WTC11 (cell line): ENCODE measurements around the gene CEP85. TPM values are rescaled to one million over a fixed set of nuclear protein-coding genes. Genes with fewer than 3 reads are reported as not detected.

Experiments used
- ATAC-seq: fragments of 200-7000 bp; cut with Tn5 transposase; 2 replicates; pipeline ENCODE4 v1.10.0; 2021; ENCODE audit warnings: mild to moderate bottlenecking, moderate library complexity
- CTCF ChIA-PET: fragments of 300-600 bp; sonication (Branson Sonifier 250); formaldehyde crosslinking; loops from one replicate; lab custom pipeline; 2021; ENCODE audit warnings: antibody characterized with exemption; lab: Charles Lee
- POLR2A ChIA-PET: fragments of 350-600 bp; sonication (Branson Sonifier 250); formaldehyde crosslinking; loops from one replicate; lab custom pipeline; 2021; ENCODE audit warnings: antibody characterized with exemption; lab: Charles Lee
- DNase-seq: peaks from one replicate; pipeline ENCODE4 v3.0.0; 2021; ENCODE audit warnings: low spot score
- H3K27ac Mint-ChIP-seq: 2 replicates; pipeline ENCODE4 v1.8.0; 2021; ENCODE audit warnings: mixed read lengths
- H3K27me3 Mint-ChIP-seq: 2 replicates; pipeline ENCODE4 v1.8.0; 2021; ENCODE audit warnings: low read depth, mild to moderate bottlenecking, moderate library complexity, mixed read lengths
- H3K36me3 Mint-ChIP-seq: 2 replicates; pipeline ENCODE4 v1.8.0; 2021; ENCODE audit warnings: mixed read lengths
- H3K4me1 Mint-ChIP-seq: 2 replicates; pipeline ENCODE4 v1.8.0; 2022; ENCODE audit warnings: mixed read lengths
- H3K4me3 Mint-ChIP-seq: 2 replicates; pipeline ENCODE4 v1.8.0; 2021; ENCODE audit warnings: mild to moderate bottlenecking, moderate library complexity, mixed read lengths
- H3K9me3 Mint-ChIP-seq: 2 replicates; pipeline ENCODE4 v1.8.0; 2021; ENCODE audit warnings: mixed read lengths
- ARID4B ChIP-seq: sonication (generic); formaldehyde crosslinking; IDR thresholded peaks from 2 replicates; pipeline ENCODE4 v1.8.0; 2023; ENCODE audit warnings: missing genetic modification reagents, mild to moderate bottlenecking, borderline replicate concordance
- CBFB ChIP-seq: sonication (generic); formaldehyde crosslinking; IDR thresholded peaks from 2 replicates; pipeline ENCODE4 v1.8.1; 2022; ENCODE audit warnings: mild to moderate bottlenecking, low read depth, missing genetic modification reagents
- CREB1 ChIP-seq: sonication (generic); formaldehyde crosslinking; IDR thresholded peaks from 2 replicates; pipeline ENCODE4 v1.8.0; 2023; ENCODE audit warnings: mild to moderate bottlenecking, missing genetic modification reagents
- E2F5 ChIP-seq: sonication (generic); formaldehyde crosslinking; IDR thresholded peaks from 2 replicates; pipeline ENCODE4 v1.8.1; 2022; ENCODE audit warnings: mild to moderate bottlenecking, moderate library complexity, missing genetic modification reagents
- ELF4 ChIP-seq: sonication (generic); formaldehyde crosslinking; IDR thresholded peaks from 2 replicates; pipeline ENCODE4 v1.8.1; 2022; ENCODE audit warnings: low read depth, mild to moderate bottlenecking, moderate library complexity, missing genetic modification reagents
- GABPB1 ChIP-seq: sonication (generic); formaldehyde crosslinking; IDR thresholded peaks from 2 replicates; pipeline ENCODE4 v1.8.1; 2023; ENCODE audit warnings: mild to moderate bottlenecking, missing genetic modification reagents
- MLX ChIP-seq: sonication (generic); formaldehyde crosslinking; IDR thresholded peaks from 2 replicates; pipeline ENCODE4 v1.8.1; 2023; ENCODE audit warnings: mild to moderate bottlenecking, missing genetic modification reagents, moderate library complexity
- NR1H2 ChIP-seq: sonication (generic); formaldehyde crosslinking; IDR thresholded peaks from 2 replicates; pipeline ENCODE4 v1.9.0; 2021; ENCODE audit warnings: mild to moderate bottlenecking, moderate library complexity, missing genetic modification reagents
- PREB ChIP-seq: sonication (generic); formaldehyde crosslinking; IDR thresholded peaks from 2 replicates; pipeline ENCODE4 v1.8.1; 2022; ENCODE audit warnings: mild to moderate bottlenecking, missing genetic modification reagents, moderate library complexity, borderline replicate concordance
- SMAD4 ChIP-seq: sonication (generic); formaldehyde crosslinking; IDR thresholded peaks from 2 replicates; pipeline ENCODE4 v1.8.0; 2022; ENCODE audit warnings: mild to moderate bottlenecking, missing genetic modification reagents
- TCF7 ChIP-seq: sonication (generic); formaldehyde crosslinking; IDR thresholded peaks from 2 replicates; pipeline ENCODE4 v1.8.0; 2022; ENCODE audit warnings: mild to moderate bottlenecking, low read depth, missing genetic modification reagents, moderate library complexity
- ZNF232 ChIP-seq: sonication (generic); formaldehyde crosslinking; IDR thresholded peaks from 2 replicates; pipeline ENCODE4 v1.8.0; 2022; ENCODE audit warnings: mild to moderate bottlenecking, missing genetic modification reagents
- ZNF263 ChIP-seq: sonication (generic); formaldehyde crosslinking; IDR thresholded peaks from 2 replicates; pipeline ENCODE4 v1.8.1; 2022; ENCODE audit warnings: low read depth, mild to moderate bottlenecking, moderate library complexity, missing genetic modification reagents
- ZNF281 ChIP-seq: sonication (generic); formaldehyde crosslinking; IDR thresholded peaks from 2 replicates; pipeline ENCODE4 v1.8.0; 2023; ENCODE audit warnings: mild to moderate bottlenecking, missing genetic modification reagents
- ZNF317 ChIP-seq: sonication (generic); formaldehyde crosslinking; IDR thresholded peaks from 2 replicates; pipeline ENCODE4 v1.8.1; 2023; ENCODE audit warnings: low read depth, mild to moderate bottlenecking, moderate library complexity, missing genetic modification reagents, borderline replicate concordance
- total RNA-seq: library from RNA; stranded (reverse); gene quantifications from 3 replicates; pipeline ENCODE4 v1.2.3, GENCODE V29; 2021
- TF ChIP-seq, protein P1 (sequence below): sonication (generic); formaldehyde crosslinking; IDR thresholded peaks from 2 replicates; pipeline ENCODE4 v1.8.0; 2022; ENCODE audit warnings: mild to moderate bottlenecking, missing genetic modification reagents
- TF ChIP-seq, protein P2 (sequence below): sonication (generic); formaldehyde crosslinking; IDR thresholded peaks from 2 replicates; pipeline ENCODE4 v1.8.1; 2023; ENCODE audit warnings: mild to moderate bottlenecking, moderate library complexity, missing genetic modification reagents
- TF ChIP-seq, protein P3 (sequence below): sonication (generic); formaldehyde crosslinking; conservative IDR thresholded peaks from 2 replicates; pipeline ENCODE4 v1.8.1; 2022; ENCODE audit warnings: mild to moderate bottlenecking, missing genetic modification reagents

CEP85 gene
- total RNA-seq, 1 experiment from 2014 or later = 40.8 TPM

DNA sequence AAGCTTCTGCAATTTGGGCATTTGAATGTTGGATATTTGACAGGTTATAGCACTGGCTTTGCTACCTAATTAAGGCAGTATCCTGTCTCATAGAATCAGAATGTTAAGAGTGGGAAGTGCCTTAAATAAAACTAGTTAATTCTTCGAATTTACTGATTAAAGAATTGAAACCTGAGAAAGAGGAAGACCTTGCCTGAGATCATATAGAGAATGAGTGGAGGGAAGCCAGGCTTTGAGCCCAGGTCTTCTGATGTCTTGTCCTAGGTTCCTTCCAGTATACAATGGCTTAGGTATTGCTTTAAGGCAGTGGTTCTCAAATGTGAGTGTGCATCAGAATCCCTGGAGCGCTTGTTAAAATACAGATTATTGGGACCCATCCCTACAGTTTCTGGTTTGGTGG, 25.0 kb downstream of the CEP85 start (continued):
- no peak for TF ChIP-seq ZNF232 (CRISPR knock-in tag)
- TF ChIP-seq ELF4 (CRISPR knock-in tag) = no peak
- TF ChIP-seq, protein P1, sequence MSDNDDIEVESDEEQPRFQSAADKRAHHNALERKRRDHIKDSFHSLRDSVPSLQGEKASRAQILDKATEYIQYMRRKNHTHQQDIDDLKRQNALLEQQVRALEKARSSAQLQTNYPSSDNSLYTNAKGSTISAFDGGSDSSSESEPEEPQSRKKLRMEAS (CRISPR knock-in tag) = no peak
- TF ChIP-seq, protein P2, sequence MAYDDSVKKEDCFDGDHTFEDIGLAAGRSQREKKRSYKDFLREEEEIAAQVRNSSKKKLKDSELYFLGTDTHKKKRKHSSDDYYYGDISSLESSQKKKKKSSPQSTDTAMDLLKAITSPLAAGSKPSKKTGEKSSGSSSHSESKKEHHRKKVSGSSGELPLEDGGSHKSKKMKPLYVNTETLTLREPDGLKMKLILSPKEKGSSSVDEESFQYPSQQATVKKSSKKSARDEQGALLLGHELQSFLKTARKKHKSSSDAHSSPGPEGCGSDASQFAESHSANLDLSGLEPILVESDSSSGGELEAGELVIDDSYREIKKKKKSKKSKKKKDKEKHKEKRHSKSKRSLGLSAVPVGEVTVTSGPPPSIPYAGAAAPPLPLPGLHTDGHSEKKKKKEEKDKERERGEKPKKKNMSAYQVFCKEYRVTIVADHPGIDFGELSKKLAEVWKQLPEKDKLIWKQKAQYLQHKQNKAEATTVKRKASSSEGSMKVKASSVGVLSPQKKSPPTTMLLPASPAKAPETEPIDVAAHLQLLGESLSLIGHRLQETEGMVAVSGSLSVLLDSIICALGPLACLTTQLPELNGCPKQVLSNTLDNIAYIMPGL (CRISPR knock-in tag) = no peak
- no peak for TF ChIP-seq CBFB (CRISPR knock-in tag)
- TF ChIP-seq ZNF317 (CRISPR knock-in tag) = no peak
- TF ChIP-seq, all 79 proteins: peak for 0

- no peaks in the 10 kb centered on the region for H3K9me3 Mint-ChIP-seq
- peaks cover 81% of the 10 kb centered on the region for H3K36me3 Mint-ChIP-seq
- no peak overlapping the region for H3K4me3 Mint-ChIP-seq
- DNase-seq (no peak), ATAC-seq (no peak)
- POLR2A ChIA-PET = no interaction called here
- H3K4me1 Mint-ChIP-seq = no peaks in the 10 kb centered on the region
- no peak overlapping the region for H3K27ac Mint-ChIP-seq
- no peak for TF ChIP-seq ZNF281 (CRISPR knock-in tag)
- TF ChIP-seq ZNF263 = no peak
- TF ChIP-seq CREB1 (CRISPR knock-in tag) = no peak
- no peak for TF ChIP-seq PREB
- TF ChIP-seq, protein P3, sequence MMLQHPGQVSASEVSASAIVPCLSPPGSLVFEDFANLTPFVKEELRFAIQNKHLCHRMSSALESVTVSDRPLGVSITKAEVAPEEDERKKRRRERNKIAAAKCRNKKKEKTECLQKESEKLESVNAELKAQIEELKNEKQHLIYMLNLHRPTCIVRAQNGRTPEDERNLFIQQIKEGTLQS (CRISPR knock-in tag) = no peak
- no peak for TF ChIP-seq TCF7 (CRISPR knock-in tag)
- TF ChIP-seq E2F5 (CRISPR knock-in tag) = no peak
- TF ChIP-seq ARID4B = no peak
- no peak for TF ChIP-seq MLX (CRISPR knock-in tag)
- TF ChIP-seq SMAD4 (CRISPR knock-in tag) = no peak
- TF ChIP-seq NR1H2 (CRISPR knock-in tag) = no peak
- no peak for TF ChIP-seq GABPB1 (CRISPR knock-in tag)
- no peaks in the 10 kb centered on the region for H3K27me3 Mint-ChIP-seq
- CTCF ChIA-PET = no interaction called here
These were observed 25.6 kb downstream of the CEP85 start for GRCh38 chr1:26259578-26259977.
